Activated CD8-positive, alpha-beta memory T cell treated with anti-CD3 and anti-CD28 coated beads, Interleukin-2, amount 50 U/mL, for 48 hours (primary cell): ENCODE data around the gene SBNO2.

ENCODE experiments used
- DNase-seq: peaks from one replicate; pipeline ENCODE4 v3.0.0-alpha.2; 2020

Gene SBNO2, protein sequence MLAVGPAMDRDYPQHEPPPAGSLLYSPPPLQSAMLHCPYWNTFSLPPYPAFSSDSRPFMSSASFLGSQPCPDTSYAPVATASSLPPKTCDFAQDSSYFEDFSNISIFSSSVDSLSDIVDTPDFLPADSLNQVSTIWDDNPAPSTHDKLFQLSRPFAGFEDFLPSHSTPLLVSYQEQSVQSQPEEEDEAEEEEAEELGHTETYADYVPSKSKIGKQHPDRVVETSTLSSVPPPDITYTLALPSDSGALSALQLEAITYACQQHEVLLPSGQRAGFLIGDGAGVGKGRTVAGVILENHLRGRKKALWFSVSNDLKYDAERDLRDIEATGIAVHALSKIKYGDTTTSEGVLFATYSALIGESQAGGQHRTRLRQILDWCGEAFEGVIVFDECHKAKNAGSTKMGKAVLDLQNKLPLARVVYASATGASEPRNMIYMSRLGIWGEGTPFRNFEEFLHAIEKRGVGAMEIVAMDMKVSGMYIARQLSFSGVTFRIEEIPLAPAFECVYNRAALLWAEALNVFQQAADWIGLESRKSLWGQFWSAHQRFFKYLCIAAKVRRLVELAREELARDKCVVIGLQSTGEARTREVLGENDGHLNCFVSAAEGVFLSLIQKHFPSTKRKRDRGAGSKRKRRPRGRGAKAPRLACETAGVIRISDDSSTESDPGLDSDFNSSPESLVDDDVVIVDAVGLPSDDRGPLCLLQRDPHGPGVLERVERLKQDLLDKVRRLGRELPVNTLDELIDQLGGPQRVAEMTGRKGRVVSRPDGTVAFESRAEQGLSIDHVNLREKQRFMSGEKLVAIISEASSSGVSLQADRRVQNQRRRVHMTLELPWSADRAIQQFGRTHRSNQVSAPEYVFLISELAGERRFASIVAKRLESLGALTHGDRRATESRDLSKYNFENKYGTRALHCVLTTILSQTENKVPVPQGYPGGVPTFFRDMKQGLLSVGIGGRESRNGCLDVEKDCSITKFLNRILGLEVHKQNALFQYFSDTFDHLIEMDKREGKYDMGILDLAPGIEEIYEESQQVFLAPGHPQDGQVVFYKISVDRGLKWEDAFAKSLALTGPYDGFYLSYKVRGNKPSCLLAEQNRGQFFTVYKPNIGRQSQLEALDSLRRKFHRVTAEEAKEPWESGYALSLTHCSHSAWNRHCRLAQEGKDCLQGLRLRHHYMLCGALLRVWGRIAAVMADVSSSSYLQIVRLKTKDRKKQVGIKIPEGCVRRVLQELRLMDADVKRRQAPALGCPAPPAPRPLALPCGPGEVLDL (N-terminal part only)

GRCh38 chr19:1173845-1174809 lies at the start of gene SBNO2:
Gene SBNO2 (minus strand): TSS chr19:1174268. CDS start chr19:1154276, 19,992 bp downstream.
- peak; percentile 100 for DNase-seq

DNA sequence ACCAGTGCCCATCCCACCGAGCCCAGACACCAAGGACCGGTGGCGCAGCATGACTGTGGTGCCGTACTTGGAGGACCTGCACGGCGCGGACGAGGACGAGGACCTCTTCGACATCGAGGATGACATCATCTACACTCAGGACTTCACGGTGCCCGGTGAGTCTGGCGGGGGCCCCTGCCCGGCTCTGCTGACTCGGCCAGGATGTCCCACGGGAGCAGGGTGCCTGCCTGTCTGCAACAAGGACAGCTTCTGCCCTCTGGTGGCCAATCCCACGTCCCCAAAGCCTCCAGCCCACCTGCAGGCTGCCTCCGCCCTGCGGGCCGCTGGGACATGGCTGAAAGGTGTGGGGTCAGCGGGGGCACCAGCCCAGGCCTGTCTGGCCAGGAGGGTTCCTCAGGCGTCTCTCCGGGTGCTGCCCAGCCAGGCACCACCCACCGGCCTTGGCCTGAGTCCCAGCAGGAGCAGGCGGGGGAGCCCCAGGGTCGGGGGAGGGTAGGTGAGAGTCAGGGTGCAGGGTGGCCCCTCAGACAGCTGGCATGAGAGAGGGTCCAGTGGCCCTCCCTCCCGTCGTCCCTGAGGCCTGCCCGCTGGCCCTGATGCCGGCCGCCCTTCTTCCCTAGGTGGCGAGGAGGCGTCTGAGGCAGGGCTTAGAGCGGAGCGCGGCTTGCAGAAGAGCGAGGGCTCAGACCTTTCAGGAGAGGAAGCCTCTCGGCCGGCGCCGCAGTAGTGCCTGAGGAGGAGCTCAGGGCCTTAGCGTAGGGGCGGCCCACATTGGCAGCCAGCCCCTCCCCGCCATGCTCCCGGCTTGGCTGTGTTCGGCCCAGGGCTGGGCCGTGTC lies 49.2 kb upstream of the SBNO2 start:
- DNase-seq = no peak

GRCh38 chr19:1222394-1222793 lies 48.3 kb upstream of the SBNO2 start:
- no peak for DNase-seq

GRCh38 chr19:1221904-1222255 lies 47.8 kb upstream of the SBNO2 start:
- no peak for DNase-seq

DNA sequence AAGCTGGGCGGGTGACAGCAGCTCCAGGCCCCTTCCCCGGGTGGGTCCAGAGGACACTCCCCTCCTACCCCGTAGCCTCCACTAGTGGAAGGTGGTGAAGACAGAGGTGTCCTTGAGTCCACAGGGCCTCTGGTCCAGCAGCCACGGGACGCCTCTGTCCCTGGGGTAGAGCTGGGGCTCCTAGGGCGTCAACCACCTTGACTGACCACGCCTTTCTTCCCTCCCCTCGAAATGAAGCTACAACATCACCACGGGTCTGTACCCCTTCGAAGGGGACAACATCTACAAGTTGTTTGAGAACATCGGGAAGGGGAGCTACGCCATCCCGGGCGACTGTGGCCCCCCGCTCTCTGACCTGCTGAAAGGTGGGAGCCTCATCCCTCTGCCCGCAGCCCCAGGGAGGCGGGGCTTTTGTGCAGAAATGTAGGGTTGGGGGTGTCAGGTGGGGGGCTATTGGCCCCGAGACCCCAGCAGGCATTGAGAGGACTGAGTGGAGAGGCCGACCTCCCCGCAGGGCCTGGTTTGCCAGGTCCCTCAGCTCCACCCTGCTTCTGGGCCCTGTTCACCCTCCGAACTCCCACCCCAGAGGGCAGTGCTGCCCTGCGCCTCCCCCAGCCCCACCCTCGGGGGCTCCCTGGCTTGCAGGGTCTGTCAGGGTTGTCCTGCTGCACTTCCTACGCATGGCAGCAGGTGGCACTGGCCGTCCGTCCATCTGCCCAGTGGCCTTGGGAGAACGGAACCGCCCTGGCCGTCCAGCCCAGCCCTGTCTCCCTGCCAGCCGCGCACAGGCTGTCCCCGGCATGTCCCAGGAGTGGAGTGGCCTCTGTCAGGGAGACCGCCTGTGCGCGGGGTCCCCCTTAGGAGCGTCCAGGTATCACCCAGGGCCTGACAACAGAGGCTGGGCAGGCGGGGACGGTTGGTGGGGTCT lies 47.2 kb upstream of the SBNO2 start:
- DNase-seq = no peak

DNA sequence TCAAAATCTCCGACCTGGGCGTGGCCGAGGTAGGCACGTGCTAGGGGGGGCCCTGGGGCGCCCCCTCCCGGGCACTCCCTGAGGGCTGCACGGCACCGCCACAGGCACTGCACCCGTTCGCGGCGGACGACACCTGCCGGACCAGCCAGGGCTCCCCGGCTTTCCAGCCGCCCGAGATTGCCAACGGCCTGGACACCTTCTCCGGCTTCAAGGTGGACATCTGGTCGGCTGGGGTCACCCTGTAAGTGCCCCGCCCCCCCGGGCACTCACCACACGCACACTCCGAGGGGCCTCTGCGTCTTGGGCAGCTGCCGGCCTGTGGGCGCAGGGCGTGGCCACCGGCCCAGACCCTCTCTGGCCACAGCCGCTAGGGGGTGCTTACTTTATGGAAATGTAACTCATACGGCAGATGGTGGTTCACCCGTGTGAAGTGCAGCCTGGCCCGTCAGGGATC lies 46.4 kb upstream of the SBNO2 start:
- no peak for DNase-seq

- no peak for DNase-seq
These were observed 45.9 kb upstream of the SBNO2 start for GRCh38 chr19:1219786-1220476.

- no peak for DNase-seq
These were observed 44.9 kb upstream of the SBNO2 start for GRCh38 chr19:1218751-1219567.

DNA sequence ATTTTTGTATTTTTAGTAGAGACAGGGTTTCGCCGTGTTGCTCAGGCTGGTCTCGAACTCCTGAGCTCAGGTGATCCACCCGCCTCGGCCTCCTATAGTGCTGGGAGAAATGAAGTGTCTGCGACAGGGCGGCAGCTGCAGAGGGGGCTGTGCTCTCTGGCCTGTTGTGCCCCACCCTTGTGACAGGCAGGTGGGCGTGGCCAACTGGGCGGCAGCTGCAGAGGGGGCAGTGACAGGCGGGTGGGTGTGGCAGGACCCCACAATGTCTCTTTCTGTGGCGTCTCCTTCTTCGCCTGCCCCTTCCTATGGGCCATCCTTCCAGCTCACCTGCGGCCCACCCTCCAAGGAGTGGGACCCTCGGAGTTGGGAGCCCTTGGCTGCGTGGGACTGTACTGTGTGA lies 43.3 kb upstream of the SBNO2 start:
- DNase-seq = no peak

DNA sequence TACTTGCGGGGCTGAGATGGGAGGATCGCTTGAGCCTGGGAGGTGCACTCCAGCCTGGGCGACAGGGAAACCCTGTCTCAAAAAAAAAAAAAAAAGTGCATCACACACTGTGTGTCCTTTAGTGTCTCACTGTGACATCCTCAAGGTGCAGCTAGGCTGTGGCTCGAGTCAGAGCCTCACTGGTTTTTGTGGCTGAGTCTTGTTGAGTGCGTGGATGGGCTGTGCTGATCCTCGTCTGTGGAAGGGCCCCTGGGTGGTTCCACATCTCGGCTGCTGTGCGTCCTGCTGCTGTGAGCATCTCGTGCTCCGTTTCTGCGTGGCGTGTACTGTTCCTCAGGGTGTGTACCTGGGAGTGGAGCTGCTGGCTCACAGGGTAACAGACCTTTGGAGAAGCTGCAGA lies 42.7 kb upstream of the SBNO2 start:
- no peak for DNase-seq

DNA sequence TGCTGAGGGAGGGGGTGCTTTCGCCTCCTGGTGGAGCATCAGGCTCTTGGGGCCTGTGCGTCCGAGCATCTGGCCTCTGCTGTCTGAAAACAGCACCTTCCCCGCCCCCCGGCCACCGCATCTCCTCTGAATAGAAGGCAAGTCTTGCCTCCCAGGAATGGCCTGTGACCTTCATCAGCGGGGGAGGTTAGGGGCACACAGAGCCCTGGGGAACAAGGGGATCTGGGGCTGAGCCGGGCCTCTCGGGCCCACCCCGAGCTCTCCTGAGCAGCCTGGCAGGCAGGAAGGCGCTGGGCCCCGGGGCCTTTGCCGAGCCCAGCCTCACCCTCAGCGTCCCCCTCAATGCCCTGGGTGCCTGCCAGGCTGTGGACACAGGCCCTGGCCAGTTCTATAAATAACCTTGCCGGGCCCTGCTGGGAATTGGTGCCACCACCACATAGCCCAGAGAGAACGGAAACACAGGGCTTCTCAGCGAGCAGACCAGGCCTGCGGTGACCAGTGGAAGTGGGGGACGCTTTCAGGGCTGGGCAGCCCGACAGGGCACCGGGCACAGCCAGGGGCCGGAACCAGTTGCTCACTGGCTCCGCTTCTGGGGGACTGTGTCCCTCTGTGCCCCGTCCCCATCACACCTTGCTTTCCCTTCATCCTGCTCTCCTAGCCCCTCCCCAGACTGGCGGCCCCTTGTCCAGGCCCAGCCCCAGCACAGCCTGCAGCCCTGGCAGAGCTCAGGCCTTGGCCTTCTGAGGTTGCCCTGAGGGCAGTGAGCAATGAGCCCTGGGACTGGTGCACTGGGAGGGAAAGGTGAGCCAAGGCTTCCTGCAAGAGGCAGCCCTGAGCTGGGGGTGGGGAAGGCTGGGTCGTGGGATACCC lies 41.0 kb upstream of the SBNO2 start:
- no peak for DNase-seq

GRCh38 chr19:1214299-1214861 lies 40.3 kb upstream of the SBNO2 start:
- DNase-seq = no peak

DNA sequence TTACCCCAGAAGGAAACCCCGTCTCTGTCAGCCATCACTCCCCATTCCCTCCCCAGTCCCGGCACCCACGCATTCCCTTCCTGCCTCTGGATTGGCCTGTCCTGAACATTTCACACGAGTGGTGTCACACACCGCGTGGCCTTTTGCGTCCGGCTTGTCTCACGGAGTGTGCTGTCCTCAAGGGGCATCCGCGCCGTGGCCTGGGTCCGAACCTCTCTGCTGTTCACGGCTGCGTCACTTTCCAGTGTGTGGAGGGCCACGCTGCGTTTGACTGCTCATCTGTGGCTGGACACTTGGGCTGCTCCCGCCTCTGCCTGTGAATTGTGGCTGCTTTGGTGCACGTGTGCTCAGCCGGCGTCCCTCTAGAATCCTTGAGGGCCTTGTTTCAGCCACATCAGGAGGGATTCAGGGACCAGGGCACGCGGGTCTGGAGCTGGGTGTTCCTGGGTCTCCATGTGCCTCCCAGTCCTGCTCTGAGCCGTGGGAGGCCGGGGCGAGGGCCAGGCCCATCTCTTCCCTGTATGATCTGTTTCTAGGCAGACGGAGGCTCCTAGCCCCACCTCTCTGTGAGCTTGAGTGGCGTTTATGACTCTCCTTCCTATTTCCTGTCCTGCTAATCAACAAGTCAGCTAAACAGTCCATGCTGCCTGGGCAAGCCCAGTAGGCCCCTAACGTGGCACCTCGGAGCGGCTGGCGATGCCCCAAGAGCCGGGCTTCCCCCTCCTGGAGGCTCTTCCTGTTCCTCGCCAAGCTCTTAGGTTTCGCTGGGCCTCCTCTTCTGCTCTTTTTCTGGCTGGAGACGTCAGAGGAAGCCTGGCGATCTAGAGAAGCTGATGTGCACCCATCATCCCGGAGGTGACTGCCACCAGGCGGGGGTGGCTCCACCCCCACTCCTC lies 39.6 kb upstream of the SBNO2 start:
- no peak for DNase-seq

DNA sequence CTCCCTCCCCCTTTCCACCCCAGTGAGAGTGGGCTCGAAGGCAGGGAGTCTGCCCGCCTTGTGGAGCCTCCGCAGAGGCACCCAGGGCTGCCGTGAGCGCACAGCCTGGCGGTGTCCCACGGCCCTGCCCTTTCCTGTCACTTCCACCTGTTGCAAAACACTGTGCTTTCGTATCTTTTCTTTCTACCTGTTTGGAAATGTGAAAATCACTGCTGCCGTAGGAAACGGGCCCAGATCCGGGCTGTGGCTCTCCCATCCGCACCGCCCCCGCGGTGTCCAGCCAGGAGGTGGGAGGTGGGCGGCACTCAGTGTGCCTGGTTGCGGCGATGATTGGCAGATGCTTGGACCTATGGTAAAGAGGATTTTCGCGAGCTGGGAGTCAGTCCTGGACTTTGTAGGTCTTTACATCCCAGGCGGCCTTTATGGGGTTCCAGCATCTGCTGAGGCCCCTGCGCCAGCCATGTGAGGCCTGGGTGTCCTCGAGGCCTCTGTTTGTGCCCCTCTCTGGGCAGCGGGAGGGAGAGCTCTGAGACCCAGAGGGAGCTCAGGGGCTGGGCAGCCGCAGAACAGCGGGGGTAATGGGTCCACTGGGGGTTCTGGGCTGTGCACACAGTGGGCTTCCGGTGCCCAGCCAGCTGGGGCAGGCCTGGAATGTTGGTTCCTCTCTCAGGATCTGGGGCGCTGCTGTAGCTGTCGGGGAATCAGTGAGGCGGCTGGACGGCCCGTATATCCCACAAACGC lies 37.6 kb upstream of the SBNO2 start:
- no peak for DNase-seq

DNA sequence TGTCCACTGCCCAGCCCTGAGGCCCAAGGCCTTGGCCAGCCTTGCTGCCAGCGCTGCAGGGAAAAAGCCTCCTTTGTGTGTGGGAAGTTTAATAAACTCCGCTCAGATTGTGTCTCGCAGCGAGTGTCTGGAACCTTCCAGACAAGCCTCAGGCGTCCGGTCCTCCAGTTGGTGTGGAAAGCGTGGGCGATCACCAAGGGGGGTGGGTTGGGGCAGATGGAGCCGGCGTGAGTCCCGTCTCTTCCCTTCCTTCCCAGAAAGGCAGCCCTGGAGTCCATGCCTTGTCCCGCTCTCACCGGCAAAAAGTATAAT lies 36.1 kb upstream of the SBNO2 start:
- no peak for DNase-seq
